K562 (cell line): Measurements from ENCODE around the gene AGPAT3. TPM values are rescaled to one million over a fixed set of nuclear protein-coding genes. Genes with fewer than 3 reads are reported as not detected.
A peak's percentile ranks its signal among the peaks of the same experiment; 100 is the strongest.

Source experiments
- CHCHD3 ChIP-seq: fragments of 250-450 bp; sonication (Bioruptor Pico); IDR thresholded peaks from 2 replicates; pipeline ENCODE4 v2.1.2; 2022; ENCODE audit warnings: mild to moderate bottlenecking
- HDGF ChIP-seq: fragments of 450-650 bp; IDR thresholded peaks from 2 replicates; pipeline ENCODE4 v1.6.1; 2016
- NCOA1 ChIP-seq: fragments of 450-650 bp; IDR thresholded peaks from 2 replicates; pipeline ENCODE4 v1.6.1; 2016; ENCODE audit warnings: low read depth
- NEUROD1 ChIP-seq: fragments of 150-350 bp; IDR thresholded peaks from 2 replicates; pipeline ENCODE4 v1.6.1; 2014; ENCODE audit warnings: borderline replicate concordance, low read length, low read depth; ENCODE audit not compliant: partially characterized antibody
- NFXL1 ChIP-seq: fragments of 450-650 bp; formaldehyde crosslinking; IDR thresholded peaks from 2 replicates; pipeline ENCODE4 v1.4.0; 2021; ENCODE audit warnings: mild to moderate bottlenecking
- PTRF ChIP-seq: fragments of 450-650 bp; IDR thresholded peaks from 2 replicates; pipeline ENCODE4 v1.6.1; 2016; ENCODE audit warnings: mild to moderate bottlenecking, missing genetic modification characterization, missing compliant biosample characterization
- RBM17 ChIP-seq: fragments of 200-400 bp; formaldehyde crosslinking; IDR thresholded peaks from 2 replicates; pipeline ENCODE4 v1.6.1; 2017; ENCODE audit warnings: low read depth, mild to moderate bottlenecking, low read length, borderline replicate concordance
- SMAD4 ChIP-seq: fragments of 250-450 bp; sonication (Bioruptor Pico); conservative IDR thresholded peaks from 2 replicates; pipeline ENCODE4 v1.8.0; 2021; ENCODE audit warnings: inconsistent platforms, mild to moderate bottlenecking, moderate library complexity
- TCF7L2 ChIP-seq: fragments of 150-350 bp; IDR thresholded peaks from 2 replicates; pipeline ENCODE4 v1.6.1; 2016; ENCODE audit warnings: low read depth, mild to moderate bottlenecking, low read length, moderate library complexity
- ZNF436 ChIP-seq: fragments of 250-450, 450-650 bp; sonication (Bioruptor Pico); formaldehyde crosslinking; IDR thresholded peaks from 2 replicates; pipeline ENCODE4 v1.7.0; 2020; ENCODE audit warnings: mild to moderate bottlenecking
- polyA plus RNA-seq, 8 experiments: library from polyadenylated mRNA; depleted of rRNA in 4 of 8; stranded (reverse) in 5 of 8; unstranded in 3 of 8; fragments of >200 nt; fragmentation: Nextera tagmentation in 2 of 8; fragmentation: Illumina TruSeq in 1 of 8; extraction: Ambion mirVana in 2 of 8; extraction: Trizol in 1 of 8; gene quantifications; 2 replicates each; pipeline versions ENCODE4 v1.2.1 to v1.2.3, GENCODE V29; 2011 to 2014; ENCODE audit warnings: inconsistent platforms in 1 of 8, missing spikeins in 1 of 8
- total RNA-seq, 7 experiments: library from RNA; depleted of rRNA in 6 of 7; stranded (reverse); fragments of >200 nt in 6 of 7; fragmentation: Illumina TruSeq in 2 of 7; extraction: Trizol in 2 of 7; gene quantifications; 2 replicates each; pipeline versions ENCODE4 v1.2.1 to v1.2.3, GENCODE V29; 2011 to 2021; ENCODE audit warnings: low replicate concordance in 1 of 7
- TF ChIP-seq, protein P1 (sequence below): fragments of 250-450 bp; sonication (Bioruptor Pico); IDR thresholded peaks from 2 replicates; pipeline ENCODE4 v1.4.0; 2020; ENCODE audit warnings: borderline replicate concordance
- TF ChIP-seq, protein P2 (sequence below): fragments of 450-650 bp; formaldehyde crosslinking; IDR thresholded peaks from 2 replicates; pipeline ENCODE4 v1.4.0; 2020; ENCODE audit warnings: mild to moderate bottlenecking, moderate library complexity
- TF ChIP-seq, protein P3 (sequence below): fragments of 450-650 bp; IDR thresholded peaks from 2 replicates; pipeline ENCODE4 v1.6.1; 2016; ENCODE audit warnings: antibody characterized with exemption
- TF ChIP-seq, protein P4 (sequence below), 2 experiments: fragments of 450-650 bp; formaldehyde crosslinking in 1 of 2; IDR thresholded peaks; 2 replicates each; pipeline versions ENCODE4 v1.4.0 to v1.6.1; 2014 to 2020; ENCODE audit warnings: mild to moderate bottlenecking in 2 of 2, borderline replicate concordance in 1 of 2, low read depth in 1 of 2

AGPAT3 gene
- total and polyA plus RNA-seq, 9 of the 15 experiments (the other 6 are each of a cell fraction or from before 2014, with no cell fraction given) = 1.5 to 88.4 (median 35.7) TPM

DNA sequence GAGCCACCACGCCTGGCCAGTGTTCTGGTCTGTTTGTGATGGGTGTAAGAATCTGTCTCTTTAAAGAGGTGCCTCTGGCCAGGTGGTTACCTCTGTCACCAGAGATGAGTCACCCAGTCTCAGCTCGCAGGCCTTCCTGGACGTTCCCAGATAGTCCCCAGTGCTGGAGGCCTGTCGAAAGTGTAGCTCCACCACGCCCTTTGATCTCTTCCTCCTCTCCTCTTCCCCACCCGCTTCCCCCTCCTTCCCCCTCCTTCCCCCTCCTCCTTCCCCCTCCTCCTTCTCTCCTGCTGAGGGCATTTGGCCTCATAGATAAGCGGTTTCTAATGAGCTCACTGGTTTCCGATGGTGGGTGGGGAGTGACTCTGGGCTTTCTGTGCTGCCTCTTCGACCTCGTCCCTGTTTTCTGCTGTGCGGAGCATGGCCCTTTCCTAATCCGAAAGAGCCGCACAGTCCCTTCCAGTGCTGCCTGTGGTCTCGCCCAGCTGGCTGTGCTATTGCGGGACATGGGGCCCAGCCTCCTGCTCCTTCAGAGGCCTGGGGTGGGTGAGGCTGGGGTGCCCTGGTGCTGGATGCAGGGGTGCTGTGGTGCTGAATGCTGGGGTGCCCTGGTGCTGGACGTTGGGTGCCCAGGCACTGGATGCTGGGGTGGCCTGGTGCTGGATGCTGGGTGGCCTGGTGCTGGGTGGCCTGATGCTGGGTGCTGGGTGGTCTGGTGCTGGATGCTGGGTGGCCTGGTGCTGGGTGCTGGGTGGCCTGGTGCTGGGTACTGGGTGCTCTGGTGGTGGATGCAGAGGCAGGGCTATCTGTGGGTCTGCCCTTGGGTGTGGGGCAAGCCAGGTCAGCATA, 19.2 kb downstream of the AGPAT3 start (continued):
- TF ChIP-seq RBM17 (no peak), CHCHD3 (no peak), PTRF (no peak), NEUROD1 (peak; percentile 83), TCF7L2 (0 out of 2 replicates have a peak, but pooled peaks have one; percentile 31), NCOA1 (0 out of 2 replicates have a peak, but pooled peaks have one; percentile 13), HDGF (peak; percentile 95; the same call in 1 of the 2 replicates), ZNF436 (CRISPR knock-in tag) (no peak), NFXL1 (CRISPR knock-in tag) (no peak), SMAD4 (CRISPR knock-in tag) (peak; percentile 40; the same call in 1 of the 2 replicates)
- TF ChIP-seq, protein P1, sequence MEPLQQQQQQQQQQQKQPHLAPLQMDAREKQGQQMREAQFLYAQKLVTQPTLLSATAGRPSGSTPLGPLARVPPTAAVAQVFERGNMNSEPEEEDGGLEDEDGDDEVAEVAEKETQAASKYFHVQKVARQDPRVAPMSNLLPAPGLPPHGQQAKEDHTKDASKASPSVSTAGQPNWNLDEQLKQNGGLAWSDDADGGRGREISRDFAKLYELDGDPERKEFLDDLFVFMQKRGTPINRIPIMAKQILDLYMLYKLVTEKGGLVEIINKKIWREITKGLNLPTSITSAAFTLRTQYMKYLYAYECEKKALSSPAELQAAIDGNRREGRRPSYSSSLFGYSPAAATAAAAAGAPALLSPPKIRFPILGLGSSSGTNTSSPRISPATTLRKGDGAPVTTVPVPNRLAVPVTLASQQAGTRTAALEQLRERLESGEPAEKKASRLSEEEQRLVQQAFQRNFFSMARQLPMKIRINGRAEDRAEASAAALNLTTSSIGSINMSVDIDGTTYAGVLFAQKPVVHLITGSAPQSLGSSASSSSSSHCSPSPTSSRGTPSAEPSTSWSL (CRISPR knock-in tag) = no peak
- TF ChIP-seq, protein P2, sequence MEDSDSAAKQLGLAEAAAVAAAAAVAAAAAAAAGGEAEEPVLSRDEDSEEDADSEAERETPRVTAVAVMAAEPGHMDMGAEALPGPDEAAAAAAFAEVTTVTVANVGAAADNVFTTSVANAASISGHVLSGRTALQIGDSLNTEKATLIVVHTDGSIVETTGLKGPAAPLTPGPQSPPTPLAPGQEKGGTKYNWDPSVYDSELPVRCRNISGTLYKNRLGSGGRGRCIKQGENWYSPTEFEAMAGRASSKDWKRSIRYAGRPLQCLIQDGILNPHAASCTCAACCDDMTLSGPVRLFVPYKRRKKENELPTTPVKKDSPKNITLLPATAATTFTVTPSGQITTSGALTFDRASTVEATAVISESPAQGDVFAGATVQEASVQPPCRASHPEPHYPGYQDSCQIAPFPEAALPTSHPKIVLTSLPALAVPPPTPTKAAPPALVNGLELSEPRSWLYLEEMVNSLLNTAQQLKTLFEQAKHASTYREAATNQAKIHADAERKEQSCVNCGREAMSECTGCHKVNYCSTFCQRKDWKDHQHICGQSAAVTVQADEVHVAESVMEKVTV = no peak
- TF ChIP-seq, protein P3, sequence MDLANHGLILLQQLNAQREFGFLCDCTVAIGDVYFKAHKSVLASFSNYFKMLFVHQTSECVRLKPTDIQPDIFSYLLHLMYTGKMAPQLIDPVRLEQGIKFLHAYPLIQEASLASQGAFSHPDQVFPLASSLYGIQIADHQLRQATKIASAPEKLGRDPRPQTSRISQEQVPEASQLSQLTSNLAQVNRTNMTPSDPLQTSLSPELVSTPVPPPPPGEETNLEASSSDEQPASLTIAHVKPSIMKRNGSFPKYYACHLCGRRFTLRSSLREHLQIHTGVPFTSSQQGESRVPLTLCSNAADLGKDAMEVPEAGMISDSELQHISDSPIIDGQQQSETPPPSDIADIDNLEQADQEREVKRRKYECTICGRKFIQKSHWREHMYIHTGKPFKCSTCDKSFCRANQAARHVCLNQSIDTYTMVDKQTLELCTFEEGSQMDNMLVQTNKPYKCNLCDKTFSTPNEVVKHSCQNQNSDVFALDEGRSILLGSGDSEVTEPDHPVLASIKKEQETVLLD = peak; percentile 67; the same call in 1 of the 2 replicates
- TF ChIP-seq, protein P4, sequence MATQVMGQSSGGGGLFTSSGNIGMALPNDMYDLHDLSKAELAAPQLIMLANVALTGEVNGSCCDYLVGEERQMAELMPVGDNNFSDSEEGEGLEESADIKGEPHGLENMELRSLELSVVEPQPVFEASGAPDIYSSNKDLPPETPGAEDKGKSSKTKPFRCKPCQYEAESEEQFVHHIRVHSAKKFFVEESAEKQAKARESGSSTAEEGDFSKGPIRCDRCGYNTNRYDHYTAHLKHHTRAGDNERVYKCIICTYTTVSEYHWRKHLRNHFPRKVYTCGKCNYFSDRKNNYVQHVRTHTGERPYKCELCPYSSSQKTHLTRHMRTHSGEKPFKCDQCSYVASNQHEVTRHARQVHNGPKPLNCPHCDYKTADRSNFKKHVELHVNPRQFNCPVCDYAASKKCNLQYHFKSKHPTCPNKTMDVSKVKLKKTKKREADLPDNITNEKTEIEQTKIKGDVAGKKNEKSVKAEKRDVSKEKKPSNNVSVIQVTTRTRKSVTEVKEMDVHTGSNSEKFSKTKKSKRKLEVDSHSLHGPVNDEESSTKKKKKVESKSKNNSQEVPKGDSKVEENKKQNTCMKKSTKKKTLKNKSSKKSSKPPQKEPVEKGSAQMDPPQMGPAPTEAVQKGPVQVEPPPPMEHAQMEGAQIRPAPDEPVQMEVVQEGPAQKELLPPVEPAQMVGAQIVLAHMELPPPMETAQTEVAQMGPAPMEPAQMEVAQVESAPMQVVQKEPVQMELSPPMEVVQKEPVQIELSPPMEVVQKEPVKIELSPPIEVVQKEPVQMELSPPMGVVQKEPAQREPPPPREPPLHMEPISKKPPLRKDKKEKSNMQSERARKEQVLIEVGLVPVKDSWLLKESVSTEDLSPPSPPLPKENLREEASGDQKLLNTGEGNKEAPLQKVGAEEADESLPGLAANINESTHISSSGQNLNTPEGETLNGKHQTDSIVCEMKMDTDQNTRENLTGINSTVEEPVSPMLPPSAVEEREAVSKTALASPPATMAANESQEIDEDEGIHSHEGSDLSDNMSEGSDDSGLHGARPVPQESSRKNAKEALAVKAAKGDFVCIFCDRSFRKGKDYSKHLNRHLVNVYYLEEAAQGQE (IDR thresholded peaks at IDR 0.05; ENCODE audit: borderline replicate concordance) = no peak
- TF ChIP-seq, protein P4 (CRISPR knock-in tag; IDR thresholded peaks at IDR 0.05; ENCODE audit: low read depth) = 0 out of 2 replicates have a peak, but pooled peaks have one; percentile 51
